T-helper 17 cell (primary cell): Measurements from ENCODE around the gene GRM4. TPM values are rescaled to one million over a fixed set of nuclear protein-coding genes. Genes with fewer than 3 reads are reported as not detected.

Experiments
- ATAC-seq: fragments of 150-1000 bp; cut with Tn5 transposase; 2 replicates; pipeline ENCODE4 v1.10.0; 2021; ENCODE audit warnings: mild to moderate bottlenecking, moderate library complexity
- DNase-seq, 3 donors: peaks; one replicate each; pipeline versions ENCODE4 v3.0.0 to v3.0.0-alpha.2; 2020 to 2021
- H3K9me3 ChIP-seq: one replicate; pipeline ENCODE4 v1.7.0; 2013; ENCODE audit warnings: low read length, mild to moderate bottlenecking; ENCODE audit not compliant: control insufficient read depth, poor library complexity, severe bottlenecking
- H3K27ac Mint-ChIP-seq: one replicate; pipeline ENCODE4 v1.8.0; 2022; ENCODE audit warnings: mild to moderate bottlenecking, moderate library complexity, mixed read lengths
- H3K27me3 Mint-ChIP-seq: one replicate; pipeline ENCODE4 v1.8.0; 2022; ENCODE audit warnings: mixed read lengths
- H3K36me3 Mint-ChIP-seq: one replicate; pipeline ENCODE4 v1.8.0; 2022; ENCODE audit warnings: low read depth, mixed read lengths
- H3K4me1 Mint-ChIP-seq: one replicate; pipeline ENCODE4 v1.8.0; 2022; ENCODE audit warnings: mild to moderate bottlenecking, mixed read lengths
- H3K4me3 Mint-ChIP-seq: one replicate; pipeline ENCODE4 v1.8.0; 2022; ENCODE audit warnings: mild to moderate bottlenecking, moderate library complexity, mixed read lengths
- total RNA-seq, 4 donors: library from RNA in 2 of 4; stranded (reverse) in 2 of 4; gene quantifications; one replicate each; pipeline ENCODE4 v1.2.3 and lab custom pipeline; 2022 to 2026

Gene GRM4
- total RNA-seq, 2 donors from 2014 or later = not detected

DNA sequence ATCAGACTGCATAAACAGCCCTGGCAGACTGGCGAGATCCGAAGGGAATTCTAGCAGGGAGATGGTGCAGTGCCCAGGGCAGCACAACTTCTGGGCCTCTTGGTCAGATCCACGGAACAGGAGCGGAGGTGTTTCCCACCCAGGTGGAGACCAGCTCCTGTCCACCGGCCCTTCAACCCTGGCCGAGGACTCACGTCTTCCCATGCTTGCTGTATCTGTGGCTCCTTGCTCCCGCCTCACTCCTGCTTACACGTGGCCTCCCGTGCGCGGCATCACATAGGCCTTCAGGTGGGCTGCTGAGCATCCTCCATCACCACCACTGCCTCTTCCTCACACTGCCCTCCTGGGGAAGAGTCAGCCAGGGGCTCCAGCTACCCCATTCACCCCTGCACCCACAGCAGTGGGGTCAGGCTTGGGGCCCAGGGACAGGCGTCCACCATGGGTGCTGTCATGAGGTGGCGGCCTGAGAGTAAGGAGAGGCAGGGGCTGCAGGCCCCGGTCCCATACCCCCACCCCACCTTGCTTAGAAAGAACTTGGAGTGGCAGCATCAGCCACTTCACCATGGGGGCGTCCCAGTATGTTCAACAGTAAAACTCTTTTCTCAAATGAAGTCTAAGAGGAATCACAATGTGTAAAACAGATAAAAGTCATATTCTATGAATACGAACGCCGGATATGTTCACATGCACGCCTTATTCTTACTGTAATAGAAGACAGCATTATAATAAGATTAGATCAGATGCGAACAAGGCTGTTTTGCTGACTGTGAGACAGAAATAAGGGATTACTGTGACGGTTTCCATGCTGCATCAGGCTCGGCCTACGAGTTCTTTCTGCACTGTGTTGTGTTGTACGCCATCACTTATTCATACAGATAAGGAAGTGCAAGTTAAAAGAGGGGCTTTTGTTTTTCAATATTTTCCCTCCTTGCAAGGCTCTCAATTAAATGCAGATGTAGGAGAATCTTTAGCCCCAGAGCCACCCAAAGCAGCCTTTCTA, 165.4 kb downstream of the GRM4 start:
- ATAC-seq (no peak), DNase-seq (no peak)
- H3K36me3 Mint-ChIP-seq = peaks cover 3% of the 10 kb centered on the region
- no peak overlapping the region for H3K27ac Mint-ChIP-seq
- H3K4me3 Mint-ChIP-seq = no peak overlapping the region
- H3K27me3 Mint-ChIP-seq = peaks cover 39% of the 10 kb centered on the region
- no peaks in the 10 kb centered on the region for H3K9me3 ChIP-seq
- H3K4me1 Mint-ChIP-seq = peaks cover 11% of the 10 kb centered on the region

- H3K27me3 Mint-ChIP-seq = peaks cover 41% of the 10 kb centered on the region
- no peak overlapping the region for H3K27ac Mint-ChIP-seq
- H3K36me3 Mint-ChIP-seq = peaks cover 3% of the 10 kb centered on the region
- no peak overlapping the region for H3K4me3 Mint-ChIP-seq
- ATAC-seq = no peak
- H3K4me1 Mint-ChIP-seq = peaks cover 11% of the 10 kb centered on the region
- no peak for DNase-seq
- no peaks in the 10 kb centered on the region for H3K9me3 ChIP-seq
Measured at GRCh38 chr6:33979750-33980149, 166.1 kb downstream of the GRM4 start.

DNA sequence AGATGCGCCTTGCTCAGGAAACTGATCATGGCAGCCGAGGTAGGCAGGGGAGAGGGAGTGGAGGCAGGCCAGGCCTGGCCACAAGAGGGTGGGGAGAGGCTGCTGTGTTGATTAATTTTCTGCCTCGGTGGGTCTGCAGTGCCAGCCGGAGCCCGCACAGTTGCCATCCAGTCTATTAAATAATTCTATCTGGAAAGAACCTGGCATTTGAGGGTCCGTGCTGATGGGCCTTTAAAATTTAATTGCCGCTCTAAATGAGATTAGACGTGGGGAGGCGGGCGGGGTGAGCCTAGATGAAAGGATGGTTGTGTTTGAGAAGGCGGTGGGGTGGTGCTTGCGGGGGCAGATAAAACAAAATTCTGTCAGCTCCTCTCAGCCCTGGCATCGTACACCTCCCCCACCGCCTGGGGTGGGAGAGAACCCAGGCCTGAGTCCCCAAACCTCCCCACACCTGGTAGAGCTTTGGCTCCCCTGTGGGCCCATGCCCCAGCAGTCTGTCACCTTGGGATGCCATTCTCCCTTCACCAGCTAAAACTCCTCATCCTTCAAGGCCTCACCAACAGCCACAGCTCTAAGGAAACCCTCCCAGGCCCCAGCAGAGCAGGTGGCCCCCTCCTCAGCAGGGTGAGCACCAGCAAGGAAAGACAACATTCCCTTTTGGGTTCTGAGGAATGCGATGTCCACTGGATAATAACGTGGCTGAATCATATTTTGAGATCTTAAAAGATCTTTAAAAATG, 167.3 kb downstream of the GRM4 start:
- H3K4me3 Mint-ChIP-seq = no peak overlapping the region
- ATAC-seq (no peak), DNase-seq (no peak)
- H3K27ac Mint-ChIP-seq = no peak overlapping the region
- peaks cover 41% of the 10 kb centered on the region for H3K27me3 Mint-ChIP-seq
- H3K4me1 Mint-ChIP-seq = peaks cover 11% of the 10 kb centered on the region
- H3K36me3 Mint-ChIP-seq = peaks cover 3% of the 10 kb centered on the region
- H3K9me3 ChIP-seq = no peaks in the 10 kb centered on the region

GRCh38 chr6:33977606-33978411, 168.1 kb downstream of the GRM4 start:
- H3K9me3 ChIP-seq = no peaks in the 10 kb centered on the region
- Mint-ChIP-seq H3K27me3 (peaks cover 43% of the 10 kb centered on the region), H3K36me3 (peaks cover 3% of the 10 kb centered on the region), H3K4me3 (no peak overlapping the region), H3K27ac (no peak overlapping the region), H3K4me1 (peaks cover 9% of the 10 kb centered on the region)
- ATAC-seq (no peak), DNase-seq (no peak)

DNA sequence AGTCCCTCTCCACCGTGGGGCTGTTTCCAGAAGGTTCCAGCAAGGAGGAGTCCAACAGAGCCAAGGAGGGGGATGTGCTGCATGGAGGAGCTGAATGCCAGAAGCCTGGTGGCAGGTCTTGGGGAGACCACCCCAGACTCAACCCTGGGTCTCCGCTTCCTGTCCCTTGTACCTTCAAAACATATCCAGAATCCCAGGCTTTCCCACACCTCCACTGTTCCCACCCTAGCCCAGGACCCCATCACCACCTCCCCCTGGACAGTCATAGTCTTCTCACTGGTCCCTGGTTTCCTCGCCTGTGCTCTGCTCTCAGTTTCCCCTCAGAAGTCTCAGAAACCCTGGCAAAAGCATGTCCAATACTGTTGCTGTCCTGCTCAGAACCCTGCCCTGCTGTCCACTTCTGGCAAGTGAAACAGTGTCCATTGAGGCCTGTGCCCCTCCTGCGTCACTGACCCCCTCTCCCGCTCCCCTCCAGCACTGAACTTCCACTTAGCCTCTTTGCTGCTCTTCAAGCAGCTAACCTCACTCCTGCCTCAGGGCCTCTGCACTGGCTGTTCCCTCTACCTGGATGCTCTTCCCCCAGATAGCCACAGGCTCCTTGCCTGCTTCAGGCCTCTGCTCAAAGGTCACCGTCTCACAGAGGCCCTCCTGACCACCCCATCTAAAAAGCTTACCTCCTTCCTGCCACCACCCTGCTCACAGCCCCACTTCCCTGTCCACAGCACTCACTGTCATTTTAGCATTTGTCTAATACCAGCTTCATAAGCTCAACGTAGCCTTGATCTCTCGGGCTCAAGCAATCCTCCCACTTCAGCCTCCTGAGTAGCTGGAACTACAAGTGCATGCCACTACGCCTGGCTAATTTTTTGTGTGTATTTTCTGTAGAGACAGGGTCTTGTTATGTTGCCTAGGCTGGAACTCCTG, 169.2 kb downstream of the GRM4 start:
- H3K9me3 ChIP-seq = no peaks in the 10 kb centered on the region
- ATAC-seq (no peak), DNase-seq (no peak)
- peaks cover 3% of the 10 kb centered on the region for H3K36me3 Mint-ChIP-seq
- no peak overlapping the region for H3K27ac Mint-ChIP-seq
- peak overlapping the region; percentile 39 for H3K4me3 Mint-ChIP-seq
- peaks cover 9% of the 10 kb centered on the region for H3K4me1 Mint-ChIP-seq
- H3K27me3 Mint-ChIP-seq = peaks cover 48% of the 10 kb centered on the region

DNA sequence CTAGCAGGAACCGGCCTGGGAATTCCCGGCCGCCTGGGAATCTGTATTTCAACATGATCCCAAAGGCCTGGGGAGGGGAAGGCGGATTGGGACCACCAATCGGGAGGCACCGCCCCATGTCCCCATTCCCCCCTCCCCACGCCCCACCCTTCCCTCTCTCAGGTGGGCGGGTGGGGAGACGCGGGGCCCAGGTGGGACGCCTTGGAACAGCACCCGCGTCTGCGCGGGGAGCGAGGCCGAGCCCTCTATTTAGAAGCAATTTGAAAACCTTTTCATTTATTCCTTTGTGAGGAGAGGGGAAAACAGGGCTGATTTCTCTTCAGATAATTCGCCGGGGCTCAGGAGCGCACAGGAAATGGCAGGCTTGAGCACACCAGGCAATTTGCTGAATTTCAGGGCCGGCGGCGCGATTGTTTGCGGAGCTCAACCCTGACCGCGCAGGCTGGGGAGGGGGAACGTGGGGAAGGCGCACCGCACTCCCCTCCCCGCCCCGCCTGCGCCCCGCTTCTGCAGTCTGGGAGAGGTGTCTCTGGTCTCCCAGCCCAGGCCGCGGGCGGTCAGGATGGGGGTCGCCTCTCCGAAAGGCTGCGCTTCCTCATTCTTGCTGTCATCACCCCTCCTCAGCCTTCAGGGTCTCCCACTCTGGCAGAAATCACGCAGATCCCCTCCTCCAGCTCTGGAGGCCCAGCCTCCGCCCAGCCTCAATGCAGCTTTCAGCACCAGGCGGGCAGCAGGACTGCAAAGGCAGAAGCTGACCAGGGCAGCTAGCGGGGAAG, 170.0 kb downstream of the GRM4 start:
- no peaks in the 10 kb centered on the region for H3K9me3 ChIP-seq
- Mint-ChIP-seq H3K36me3 (peaks cover 3% of the 10 kb centered on the region), H3K4me1 (peaks cover 9% of the 10 kb centered on the region), H3K4me3 (no peak overlapping the region), H3K27ac (no peak overlapping the region), H3K27me3 (peaks cover 48% of the 10 kb centered on the region)
- no peak for DNase-seq
- ATAC-seq = no peak

DNA sequence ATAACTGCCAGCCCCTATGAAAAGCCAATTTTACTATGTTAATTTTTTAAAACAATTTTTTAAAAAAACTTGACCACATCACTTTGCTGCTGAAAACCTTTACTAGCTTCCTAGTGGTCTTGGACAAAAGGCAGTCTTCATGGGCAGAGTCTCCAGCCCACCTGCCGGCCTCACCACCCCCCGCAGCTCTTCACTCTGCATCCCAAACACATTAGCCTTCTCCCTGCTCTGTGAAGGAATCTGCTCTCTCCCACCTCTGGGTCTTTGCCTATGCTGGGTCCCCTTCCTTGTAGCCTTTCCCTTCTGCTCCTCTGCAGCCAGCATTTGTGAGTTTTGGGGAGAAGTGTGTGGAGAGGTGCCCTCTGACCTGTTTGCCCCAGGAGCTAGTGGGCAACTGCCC, 171.4 kb downstream of the GRM4 start:
- H3K36me3 Mint-ChIP-seq = peaks cover 3% of the 10 kb centered on the region
- no peak for DNase-seq
- H3K4me3 Mint-ChIP-seq = no peak overlapping the region
- H3K9me3 ChIP-seq = no peaks in the 10 kb centered on the region
- H3K27me3 Mint-ChIP-seq = peaks cover 56% of the 10 kb centered on the region
- no peak for ATAC-seq
- H3K4me1 Mint-ChIP-seq = peaks cover 6% of the 10 kb centered on the region
- H3K27ac Mint-ChIP-seq = no peak overlapping the region

DNA sequence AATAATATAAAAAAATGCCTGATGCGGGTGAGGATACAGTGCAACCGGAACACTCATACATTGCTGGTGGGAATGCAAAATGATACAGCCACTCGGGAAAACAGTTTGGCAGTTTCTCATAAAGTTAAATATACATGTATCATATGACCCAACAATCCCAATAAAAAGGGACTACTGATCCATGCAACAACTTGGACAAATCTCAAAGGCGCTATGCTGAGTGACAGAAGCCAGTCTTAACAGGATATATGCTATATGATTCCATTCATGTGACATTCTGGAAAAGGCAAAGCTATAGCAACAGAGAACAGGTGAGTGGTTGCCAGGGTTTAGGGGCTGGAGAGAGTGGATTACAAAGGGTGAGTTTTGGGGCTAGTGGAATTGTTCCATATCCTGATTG, 171.9 kb downstream of the GRM4 start:
- H3K27me3 Mint-ChIP-seq = peaks cover 56% of the 10 kb centered on the region
- no peaks in the 10 kb centered on the region for H3K9me3 ChIP-seq
- no peak overlapping the region for H3K4me3 Mint-ChIP-seq
- peaks cover 3% of the 10 kb centered on the region for H3K36me3 Mint-ChIP-seq
- no peak overlapping the region for H3K27ac Mint-ChIP-seq
- peaks cover 6% of the 10 kb centered on the region for H3K4me1 Mint-ChIP-seq
- ATAC-seq (no peak), DNase-seq (no peak)

DNA sequence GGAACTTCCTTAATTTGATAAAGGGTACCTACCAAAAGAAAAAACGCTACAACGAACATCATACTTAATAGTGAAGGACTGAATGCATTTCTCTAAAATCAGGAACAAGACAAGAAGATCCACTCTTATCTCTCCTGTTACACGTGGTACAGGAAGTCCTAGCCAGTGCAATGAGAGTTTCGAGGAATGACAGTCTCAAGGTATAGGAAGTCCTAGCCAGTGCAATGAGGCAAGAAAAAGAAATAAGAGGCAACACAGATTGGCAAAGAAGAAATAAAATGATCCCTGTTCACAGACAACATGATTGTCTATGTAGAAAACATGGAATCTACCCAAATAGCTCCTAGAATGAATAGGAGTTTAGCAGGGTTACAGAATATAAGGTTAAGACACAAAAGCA, 174.3 kb downstream of the GRM4 start:
- Mint-ChIP-seq H3K4me1 (peaks cover under 1% of the 10 kb centered on the region), H3K27me3 (peaks cover 57% of the 10 kb centered on the region), H3K27ac (no peak overlapping the region), H3K36me3 (peaks cover 2% of the 10 kb centered on the region), H3K4me3 (no peak overlapping the region)
- DNase-seq (no peak), ATAC-seq (no peak)
- no peaks in the 10 kb centered on the region for H3K9me3 ChIP-seq
